Measurements from ENCODE around the gene PRUNE1. TPM values are rescaled to one million over a fixed set of nuclear protein-coding genes. Genes with fewer than 3 reads are reported as not detected.

The PRUNE1 gene

Small RNAs within 50 kb of the gene (small RNA-seq; reads per million reads assigned to genes)
- not detected for gene RNU6-884P (ENCODE audit: insufficient read depth)
